Neural crest cell (in vitro differentiated cells): ENCODE data around the gene STRIP2. TPM values are rescaled to one million over a fixed set of nuclear protein-coding genes. Genes with fewer than 3 reads are reported as not detected.

Source experiments
- DNase-seq: peaks from one replicate; pipeline ENCODE4 v3.0.0; 2021; ENCODE audit warnings: low read depth, mixed read lengths, low spot score
- H3K27ac Mint-ChIP-seq: one replicate; pipeline ENCODE4 v1.8.0; 2021; ENCODE audit warnings: mild to moderate bottlenecking, mixed read lengths; ENCODE audit not compliant: unreplicated experiment
- H3K27me3 Mint-ChIP-seq: 2 replicates; pipeline ENCODE4 v1.8.0; 2021; ENCODE audit warnings: low read depth, mild to moderate bottlenecking, mixed read lengths
- H3K36me3 Mint-ChIP-seq: 2 replicates; pipeline ENCODE4 v1.8.0; 2021; ENCODE audit warnings: low read depth, mild to moderate bottlenecking, mixed read lengths
- H3K4me1 Mint-ChIP-seq: 2 replicates; pipeline ENCODE4 v1.8.0; 2021; ENCODE audit warnings: mixed read lengths
- H3K4me3 Mint-ChIP-seq: one replicate; pipeline ENCODE4 v1.8.0; 2021; ENCODE audit warnings: mild to moderate bottlenecking, mixed read lengths
- H3K9me3 Mint-ChIP-seq: 2 replicates; pipeline ENCODE4 v1.8.0; 2021; ENCODE audit warnings: mixed read lengths
- CTCF ChIP-seq: fragments of 200-600 bp; sonication (generic); conservative IDR thresholded peaks from 2 replicates; pipeline ENCODE4 v1.5.0; 2021; ENCODE audit warnings: antibody characterized with exemption, mild to moderate bottlenecking
- long read RNA-seq: library from polyadenylated mRNA; unstranded; transcript quantifications from one replicate; pipeline ENCODE4 v2.0.0, GENCODE V29; 2020
- total RNA-seq: library from RNA; stranded (reverse); gene quantifications from 2 replicates; pipeline ENCODE4 v1.2.1, GENCODE V29; 2021

Gene STRIP2, protein sequence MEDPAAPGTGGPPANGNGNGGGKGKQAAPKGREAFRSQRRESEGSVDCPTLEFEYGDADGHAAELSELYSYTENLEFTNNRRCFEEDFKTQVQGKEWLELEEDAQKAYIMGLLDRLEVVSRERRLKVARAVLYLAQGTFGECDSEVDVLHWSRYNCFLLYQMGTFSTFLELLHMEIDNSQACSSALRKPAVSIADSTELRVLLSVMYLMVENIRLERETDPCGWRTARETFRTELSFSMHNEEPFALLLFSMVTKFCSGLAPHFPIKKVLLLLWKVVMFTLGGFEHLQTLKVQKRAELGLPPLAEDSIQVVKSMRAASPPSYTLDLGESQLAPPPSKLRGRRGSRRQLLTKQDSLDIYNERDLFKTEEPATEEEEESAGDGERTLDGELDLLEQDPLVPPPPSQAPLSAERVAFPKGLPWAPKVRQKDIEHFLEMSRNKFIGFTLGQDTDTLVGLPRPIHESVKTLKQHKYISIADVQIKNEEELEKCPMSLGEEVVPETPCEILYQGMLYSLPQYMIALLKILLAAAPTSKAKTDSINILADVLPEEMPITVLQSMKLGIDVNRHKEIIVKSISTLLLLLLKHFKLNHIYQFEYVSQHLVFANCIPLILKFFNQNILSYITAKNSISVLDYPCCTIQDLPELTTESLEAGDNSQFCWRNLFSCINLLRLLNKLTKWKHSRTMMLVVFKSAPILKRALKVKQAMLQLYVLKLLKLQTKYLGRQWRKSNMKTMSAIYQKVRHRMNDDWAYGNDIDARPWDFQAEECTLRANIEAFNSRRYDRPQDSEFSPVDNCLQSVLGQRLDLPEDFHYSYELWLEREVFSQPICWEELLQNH
- 11.6 and 13.0 TPM in 2 replicates for total RNA-seq
- long read RNA-seq, partial matches to known transcripts, result 12 of 15 reads
- long read RNA-seq, other reads (novel, unspliced or antisense), result 3 of 15 reads

DNA sequence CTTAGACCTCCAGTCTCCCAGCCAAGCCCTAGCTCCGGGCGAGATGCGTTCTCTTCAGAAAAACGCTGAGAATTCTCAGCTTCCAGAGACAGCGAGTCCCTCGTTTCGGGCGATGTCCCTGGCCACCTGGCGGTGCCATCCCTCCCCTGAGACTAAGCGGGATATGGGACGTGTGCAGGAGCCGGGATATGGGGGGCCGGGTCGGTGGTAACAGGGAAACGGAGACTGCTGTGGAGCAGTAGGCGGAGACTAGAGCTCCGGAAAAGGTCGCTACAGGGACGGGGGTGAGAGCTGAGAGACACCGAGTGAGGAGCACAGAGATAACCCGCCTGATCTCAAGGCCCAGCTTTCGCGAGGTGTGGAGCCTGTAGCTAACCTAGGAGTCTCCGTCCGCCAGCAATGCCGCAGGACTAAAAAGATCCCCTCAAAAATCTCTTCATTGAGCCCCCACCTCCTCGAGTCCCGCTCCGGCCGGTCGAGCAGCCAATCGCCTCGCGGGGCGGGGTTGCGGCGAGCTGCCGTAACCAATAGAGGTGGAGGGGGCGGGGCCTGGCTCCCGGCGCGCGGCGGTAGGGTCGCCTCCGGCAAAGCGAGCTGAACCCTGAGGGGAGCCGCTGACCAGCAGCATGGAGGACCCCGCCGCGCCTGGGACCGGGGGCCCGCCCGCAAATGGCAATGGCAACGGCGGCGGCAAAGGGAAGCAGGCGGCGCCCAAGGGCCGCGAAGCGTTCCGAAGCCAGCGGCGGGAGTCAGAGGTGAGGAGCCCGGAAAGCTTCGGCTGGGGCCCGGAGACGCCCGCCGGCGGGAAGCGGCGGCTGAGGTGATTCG lies at the start of gene STRIP2:
Gene STRIP2, plus strand, starts transcription at position 586 of the 828 bp plus-strand sequence. Its CDS starts 41 bp downstream, at position 627.
- Mint-ChIP-seq H3K27ac (peak within 1 kb of the TSS; percentile 82), H3K9me3 (no peaks in the 10 kb centered on the region), H3K36me3 (no peaks in the 10 kb centered on the region), H3K4me1 (peaks cover 24% of the 10 kb centered on the region), H3K27me3 (peaks cover 27% of the 10 kb centered on the region), H3K4me3 (peak within 1 kb of the TSS; percentile 97)
- TF ChIP-seq CTCF, result peak; percentile 51
- DNase-seq, result peak; percentile 94

GRCh38 chr7:129385116-129385515 lies 49.1 kb upstream of the STRIP2 start:
- no peak for DNase-seq
- no peaks in the 10 kb centered on the region for H3K36me3 Mint-ChIP-seq

DNA sequence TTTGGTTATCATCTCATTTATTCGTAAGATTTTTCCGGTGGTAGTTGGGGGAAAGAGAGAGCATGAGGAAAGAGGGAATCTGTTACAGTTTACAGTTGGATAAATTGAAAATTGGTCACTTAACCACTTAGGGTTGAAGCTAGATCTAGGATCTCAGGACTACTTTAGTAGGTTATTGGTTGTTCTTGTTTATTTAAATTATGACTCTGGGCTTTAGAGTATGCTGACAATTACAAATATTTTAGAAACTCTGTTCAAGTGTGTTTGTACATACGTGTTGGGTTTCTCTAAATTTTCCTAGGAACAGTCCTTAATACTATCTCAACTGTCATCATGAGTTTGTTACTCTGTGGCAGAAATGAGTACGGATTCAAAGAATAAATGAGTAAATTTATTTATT lies 48.6 kb upstream of the STRIP2 start:
- Mint-ChIP-seq H3K4me3 (no peak overlapping the region), H3K27ac (no peak overlapping the region), H3K27me3 (no peaks in the 10 kb centered on the region), H3K9me3 (no peaks in the 10 kb centered on the region), H3K36me3 (no peaks in the 10 kb centered on the region), H3K4me1 (peaks cover 13% of the 10 kb centered on the region)
- no peak for TF ChIP-seq CTCF
- no peak for DNase-seq

More at GRCh38 chr7:129385116-129385515, 49.1 kb upstream of the STRIP2 start:
- Mint-ChIP-seq H3K4me3 (no peak overlapping the region), H3K27me3 (no peaks in the 10 kb centered on the region), H3K9me3 (no peaks in the 10 kb centered on the region), H3K4me1 (peaks cover 13% of the 10 kb centered on the region), H3K27ac (no peak overlapping the region)
- TF ChIP-seq CTCF, result no peak

- no peaks in the 10 kb centered on the region for H3K9me3 Mint-ChIP-seq
- DNase-seq, result no peak
- H3K27me3 Mint-ChIP-seq, result no peaks in the 10 kb centered on the region
- no peaks in the 10 kb centered on the region for H3K36me3 Mint-ChIP-seq
- TF ChIP-seq CTCF, result no peak
- H3K27ac Mint-ChIP-seq, result no peak overlapping the region
- peaks cover 13% of the 10 kb centered on the region for H3K4me1 Mint-ChIP-seq
- no peak overlapping the region for H3K4me3 Mint-ChIP-seq
These were observed 47.7 kb upstream of the STRIP2 start for GRCh38 chr7:129386506-129386905.

- Mint-ChIP-seq H3K4me1 (peaks cover 13% of the 10 kb centered on the region), H3K27ac (peak overlapping the region; percentile 57), H3K4me3 (no peak overlapping the region), H3K36me3 (no peaks in the 10 kb centered on the region), H3K27me3 (no peaks in the 10 kb centered on the region), H3K9me3 (no peaks in the 10 kb centered on the region)
- DNase-seq, result no peak
- no peak for TF ChIP-seq CTCF
These were observed 46.7 kb upstream of the STRIP2 start for GRCh38 chr7:129387537-129387936.
